Common myeloid progenitor, CD34-positive (primary cell): Measurements from ENCODE around the gene NKTR. TPM values are rescaled to one million over a fixed set of nuclear protein-coding genes. Genes with fewer than 3 reads are reported as not detected.
"Not testable (repeated sequence)": the region's sequence is repeated elsewhere in the genome, so short reads cannot be mapped to it uniquely, and the experiment has no call there.

ENCODE experiments used
- CTCF ChIA-PET: fragments of 350-600 bp; sonication (Branson Sonifier 250); formaldehyde crosslinking; loops from one replicate; lab custom pipeline; 2021; ENCODE audit warnings: antibody characterized with exemption; lab: Charles Lee
- POLR2A ChIA-PET: fragments of 350-600 bp; sonication (Branson Sonifier 250); formaldehyde crosslinking; loops from one replicate; lab custom pipeline; 2021; ENCODE audit warnings: antibody characterized with exemption; lab: Charles Lee
- DNase-seq, 3 donors: peaks; one replicate each; pipeline versions ENCODE4 v3.0.0 to v3.0.0-alpha.2; 2013
- H3K27ac ChIP-seq, 2 experiments: 1 replicate in 1 of 2; 2 replicates in 1 of 2; pipeline ENCODE4 v1.7.0; 2013; ENCODE audit warnings: inconsistent platforms in 2 of 2, low read length in 2 of 2, mild to moderate bottlenecking in 2 of 2, low read depth in 1 of 2, moderate library complexity in 1 of 2; ENCODE audit not compliant: severe bottlenecking in 2 of 2, insufficient read depth in 1 of 2, poor library complexity in 1 of 2
- H3K27me3 ChIP-seq, 5 experiments: replicated peaks in 2 of 5; 1 replicate in 3 of 5; 2 replicates in 2 of 5; pipeline versions ENCODE4 v1.6.1 to v1.7.0; 2013; ENCODE audit warnings: low read length in 4 of 5, mild to moderate bottlenecking in 2 of 5, moderate library complexity in 2 of 5, inconsistent platforms in 1 of 5; ENCODE audit not compliant: insufficient read depth in 5 of 5, control insufficient read depth in 4 of 5
- H3K36me3 ChIP-seq, 4 experiments: 1 replicate in 2 of 4; 2 replicates in 2 of 4; pipeline versions ENCODE4 v1.6.1 to v1.7.0; 2013; ENCODE audit warnings: low read length in 3 of 4, control low read depth in 1 of 4, mild to moderate bottlenecking in 1 of 4; ENCODE audit not compliant: control insufficient read depth in 4 of 4, insufficient read depth in 4 of 4
- H3K4me1 ChIP-seq, 4 experiments: 1 replicate in 3 of 4; 2 replicates in 1 of 4; pipeline versions ENCODE4 v1.6.1 to v1.7.1; 2013; ENCODE audit warnings: low read length in 3 of 4, mild to moderate bottlenecking in 3 of 4, control low read depth in 1 of 4, inconsistent platforms in 1 of 4, moderate library complexity in 1 of 4; ENCODE audit not compliant: control insufficient read depth in 4 of 4, insufficient read depth in 4 of 4; ENCODE audit errors: control extremely low read depth in 1 of 4
- H3K4me3 ChIP-seq, 7 experiments: 1 replicate in 4 of 7; 2 replicates in 3 of 7; pipeline versions ENCODE4 v1.5.1 to v1.7.0; 2013; ENCODE audit warnings: mild to moderate bottlenecking in 7 of 7, low read length in 6 of 7, moderate library complexity in 6 of 7, inconsistent platforms in 2 of 7, low read depth in 2 of 7, control low read depth in 1 of 7; ENCODE audit not compliant: insufficient read depth in 4 of 7, control insufficient read depth in 1 of 7; ENCODE audit errors: extremely low read depth in 1 of 7
- H3K9me3 ChIP-seq, 5 experiments: 1 replicate in 4 of 5; 2 replicates in 1 of 5; pipeline versions ENCODE4 v1.6.1 to v1.7.1; 2013; ENCODE audit warnings: low read length in 4 of 5, mild to moderate bottlenecking in 2 of 5, inconsistent platforms in 1 of 5, low read depth in 1 of 5, moderate library complexity in 1 of 5; ENCODE audit not compliant: control insufficient read depth in 4 of 5, insufficient read depth in 2 of 5; ENCODE audit errors: control extremely low read depth in 1 of 5
- WGBS: methylation state at CpG from one replicate; pipeline ENCODE4 v1.1.5; 2013; ENCODE audit not compliant: insufficient coverage; 5-methylcytosine and 5-hydroxymethylcytosine counted together
- polyA plus RNA-seq: library from polyadenylated mRNA; unstranded; fragments of 120-200 nt; gene quantifications from one replicate; pipeline ENCODE4 v1.2.1, GENCODE V29; 2013

Gene NKTR
- polyA plus RNA-seq: 207 TPM

GRCh38 chr3:42600111-42600957, at the start of gene NKTR:
Gene NKTR, plus strand, starts transcription at chr3:42600686. Its CDS starts 321 bp downstream, at chr3:42601007.
- WGBS: under 1% methylated on average over 41 of the region's 76 CpGs
- ChIA-PET CTCF (interaction anchor here (1.3 to 4.9 kb wide), 5 partner anchors 10 to 37 kb away, joined by 4 to 50 read pairs (median 7); partner anchors contain the start of gene SS18L2), POLR2A (interaction anchor here (0.5 to 2.2 kb wide), 3 partner anchors 10 to 49 kb away, joined by 3 to 13 read pairs (median 6); partner anchors contain the start of gene SS18L2)
- Histone ChIP-seq H3K9me3 (peaks cover 0 to 5% (median 0%) of the 10 kb centered on the region in 5 experiments), H3K27me3 (no peaks in the 10 kb centered on the region), H3K4me3 (peak within 1 kb of the TSS; percentile 60 to 92 (median 84)), H3K27ac (peak within 1 kb of the TSS; percentile 93 to 94), H3K36me3 (peaks cover 0 to 19% (median 8%) of the 10 kb centered on the region in 4 experiments), H3K4me1 (peaks cover 6 to 20% (median 10%) of the 10 kb centered on the region in 4 experiments)
- DNase-seq: peak; percentile 99 to 100 (median 100)

- 64% methylated on average over 1 of the region's 1 CpG for WGBS
- ChIA-PET CTCF (interaction anchor here (1.3 to 8.9 kb wide), 4 partner anchors 10 to 17 kb away, joined by 3 to 55 read pairs (median 6); no protein-coding TSS in a partner anchor), POLR2A (no interaction called here)
- Histone ChIP-seq H3K9me3 (no peaks in the 10 kb centered on the region), H3K4me1 (peaks cover 0 to 11% (median 6%) of the 10 kb centered on the region in 4 experiments), H3K36me3 (peaks cover 18 to 70% (median 46%) of the 10 kb centered on the region in 4 experiments), H3K27me3 (no peaks in the 10 kb centered on the region), H3K4me3 (no peak overlapping the region), H3K27ac (no peak overlapping the region)
- DNase-seq: no peak
These were observed 47.7 kb upstream of the NKTR start for GRCh38 chr3:42552830-42553229.

GRCh38 chr3:42556089-42556632, 44.3 kb upstream of the NKTR start:
- H3K36me3 ChIP-seq: peaks cover 28 to 76% (median 51%) of the 10 kb centered on the region in 4 experiments
- ChIA-PET CTCF (interaction anchor here (2.2 kb wide), 1 partner anchor 9 kb away, joined by 10 read pairs; no protein-coding TSS in a partner anchor), POLR2A (no interaction called here)
- no peaks in the 10 kb centered on the region for H3K27me3 ChIP-seq
- H3K9me3 ChIP-seq: no peaks in the 10 kb centered on the region
- no peak overlapping the region for H3K4me3 ChIP-seq
- WGBS: 64% methylated on average over 3 of the region's 3 CpGs
- peaks cover 0 to 11% (median 6%) of the 10 kb centered on the region in 4 experiments for H3K4me1 ChIP-seq
- DNase-seq: peak in 2 of 3 donors; percentile 49 to 66
- peak overlapping the region in 1 of 2 experiments; percentile 11 for H3K27ac ChIP-seq

GRCh38 chr3:42556817-42557216, 43.7 kb upstream of the NKTR start:
- CTCF ChIA-PET: interaction anchor here (2.2 kb wide), 1 partner anchor 9 kb away, joined by 10 read pairs; no protein-coding TSS in a partner anchor
- POLR2A ChIA-PET, H3K4me3 ChIP-seq, H3K27me3 ChIP-seq, H3K9me3 ChIP-seq, DNase-seq, H3K27ac ChIP-seq: not testable (repeated sequence)
- Histone ChIP-seq H3K36me3 (peaks cover 29 to 79% (median 50%) of the 10 kb centered on the region in 4 experiments), H3K4me1 (peaks cover 0 to 11% (median 6%) of the 10 kb centered on the region in 4 experiments)
- WGBS: 90% methylated on average over 2 of the region's 6 CpGs

GRCh38 chr3:42557854-42558253, 42.6 kb upstream of the NKTR start:
- peak; percentile 23 to 40 (median 40) for DNase-seq
- Histone ChIP-seq H3K27me3 (no peaks in the 10 kb centered on the region), H3K4me1 (peaks cover 0 to 11% (median 6%) of the 10 kb centered on the region in 4 experiments), H3K36me3 (peaks cover 33 to 84% (median 49%) of the 10 kb centered on the region in 4 experiments), H3K9me3 (no peaks in the 10 kb centered on the region), H3K27ac (no peak overlapping the region), H3K4me3 (no peak overlapping the region)
- ChIA-PET CTCF (interaction anchor here (0.6 to 5.0 kb wide), 3 partner anchors 10 to 183 kb away, joined by 3 to 41 read pairs (median 10); no protein-coding TSS in a partner anchor), POLR2A (no interaction called here)

- Histone ChIP-seq H3K27ac (peak overlapping the region in 1 of 2 experiments; percentile 3), H3K27me3 (no peaks in the 10 kb centered on the region), H3K4me3 (no peak overlapping the region), H3K36me3 (peaks cover 26 to 81% (median 40%) of the 10 kb centered on the region in 4 experiments), H3K4me1 (no peaks in the 10 kb centered on the region), H3K9me3 (no peaks in the 10 kb centered on the region)
- CTCF ChIA-PET: interaction anchor here (1.0 to 5.0 kb wide), 5 partner anchors 10 to 119 kb away, joined by 3 to 41 read pairs (median 3); no protein-coding TSS in a partner anchor
- DNase-seq: no peak
- WGBS: 86% methylated on average over 2 of the region's 3 CpGs
- POLR2A ChIA-PET: no interaction called here
These were observed 38.2 kb upstream of the NKTR start for GRCh38 chr3:42562047-42562907.
